Gastroesophageal sphincter (tissue), 3 donors: ENCODE data around the gene ZBTB6.

ENCODE experiments used
- POLR2A ChIP-seq, 2 donors: fragments of 450-650 bp; IDR thresholded peaks; one replicate each; pipeline ENCODE4 v1.6.1; 2017; ENCODE audit warnings: antibody characterized with exemption in 2 of 2, mild to moderate bottlenecking in 2 of 2, moderate library complexity in 1 of 2
- TF ChIP-seq, protein P1 (sequence below), 4 experiments: fragments of 200-600 bp in 2 of 4; fragments of 450-650 bp in 2 of 4; sonication (generic) in 1 of 4; IDR thresholded peaks; one replicate each; pipeline ENCODE4 v1.5.1; 2017 to 2019; ENCODE audit warnings: antibody characterized with exemption in 4 of 4, mild to moderate bottlenecking in 2 of 4, moderate library complexity in 2 of 4

DNA sequence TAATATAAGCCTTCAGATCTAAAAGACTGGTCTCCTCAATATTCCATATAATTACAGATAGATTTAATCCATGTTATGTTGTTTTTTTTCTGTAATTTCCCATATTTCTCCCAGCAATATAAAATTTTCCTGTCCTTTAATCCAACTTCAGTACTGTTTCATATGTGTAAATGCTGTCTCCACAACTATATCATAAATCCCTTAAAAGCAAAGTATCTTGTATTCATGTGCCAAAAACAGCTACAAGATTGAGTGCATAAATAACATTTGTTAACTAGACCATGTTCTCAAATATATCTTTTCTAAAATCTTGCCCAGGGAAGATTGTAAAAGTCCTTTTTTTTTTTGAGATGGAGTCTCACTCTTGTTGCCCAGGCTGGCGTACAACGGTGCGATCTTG lies 49.7 kb downstream of the ZBTB6 start:
- TF ChIP-seq, protein P1, sequence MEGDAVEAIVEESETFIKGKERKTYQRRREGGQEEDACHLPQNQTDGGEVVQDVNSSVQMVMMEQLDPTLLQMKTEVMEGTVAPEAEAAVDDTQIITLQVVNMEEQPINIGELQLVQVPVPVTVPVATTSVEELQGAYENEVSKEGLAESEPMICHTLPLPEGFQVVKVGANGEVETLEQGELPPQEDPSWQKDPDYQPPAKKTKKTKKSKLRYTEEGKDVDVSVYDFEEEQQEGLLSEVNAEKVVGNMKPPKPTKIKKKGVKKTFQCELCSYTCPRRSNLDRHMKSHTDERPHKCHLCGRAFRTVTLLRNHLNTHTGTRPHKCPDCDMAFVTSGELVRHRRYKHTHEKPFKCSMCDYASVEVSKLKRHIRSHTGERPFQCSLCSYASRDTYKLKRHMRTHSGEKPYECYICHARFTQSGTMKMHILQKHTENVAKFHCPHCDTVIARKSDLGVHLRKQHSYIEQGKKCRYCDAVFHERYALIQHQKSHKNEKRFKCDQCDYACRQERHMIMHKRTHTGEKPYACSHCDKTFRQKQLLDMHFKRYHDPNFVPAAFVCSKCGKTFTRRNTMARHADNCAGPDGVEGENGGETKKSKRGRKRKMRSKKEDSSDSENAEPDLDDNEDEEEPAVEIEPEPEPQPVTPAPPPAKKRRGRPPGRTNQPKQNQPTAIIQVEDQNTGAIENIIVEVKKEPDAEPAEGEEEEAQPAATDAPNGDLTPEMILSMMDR (IDR thresholded peaks at IDR 0.05), result no peak
- no peak for TF ChIP-seq POLR2A (IDR thresholded peaks at IDR 0.05)
